Transverse colon (tissue), 4 donors: Measurements from ENCODE around the gene NPAS3. TPM values are rescaled to one million over a fixed set of nuclear protein-coding genes. Genes with fewer than 3 reads are reported as not detected.

Experiments used
- DNase-seq: peaks from one replicate; pipeline ENCODE4 v3.0.0-alpha.2; 2019
- H3K27ac ChIP-seq, 4 donors: fragments of 200-600 bp; sonication (generic); 2 replicates each; pipeline ENCODE4 v1.5.1; 2016 to 2018; ENCODE audit warnings: inconsistent platforms in 4 of 4
- H3K27me3 ChIP-seq: fragments of 200-600 bp; sonication (generic); 2 replicates; pipeline ENCODE4 v1.5.1; 2017; ENCODE audit warnings: inconsistent platforms
- H3K36me3 ChIP-seq, 4 donors: fragments of 200-600 bp; sonication (generic); 2 replicates each; pipeline ENCODE4 v1.5.1; 2017 to 2019; ENCODE audit warnings: inconsistent platforms in 4 of 4
- H3K4me1 ChIP-seq, 4 donors: fragments of 200-600 bp; sonication (generic); 2 replicates each; pipeline ENCODE4 v1.5.1; 2017 to 2020; ENCODE audit warnings: inconsistent platforms in 4 of 4
- H3K4me3 ChIP-seq, 4 donors: fragments of 200-600 bp; sonication (generic); 1 replicate in 1 of 4; 2 replicates in 3 of 4; pipeline versions ENCODE4 v1.5.1 to v1.6.1; 2017 to 2019; ENCODE audit warnings: inconsistent platforms in 4 of 4
- H3K9me3 ChIP-seq, 2 donors: fragments of 200-600 bp; sonication (generic); 2 replicates each; pipeline ENCODE4 v1.5.1; 2017 to 2019; ENCODE audit warnings: inconsistent platforms in 2 of 2
- EP300 ChIP-seq: sonication (generic); formaldehyde crosslinking; IDR thresholded peaks from one replicate; pipeline ENCODE4 v1.6.1; 2017; ENCODE audit warnings: antibody characterized with exemption, low read depth
- POLR2A ChIP-seq: fragments of 450-650 bp; IDR thresholded peaks from one replicate; pipeline ENCODE4 v1.6.1; 2016; ENCODE audit warnings: antibody characterized with exemption, mild to moderate bottlenecking, moderate library complexity
- POLR2AphosphoS5 ChIP-seq, 3 donors: sonication (generic); formaldehyde crosslinking; IDR thresholded peaks; one replicate each; pipeline ENCODE4 v1.6.1; 2016; ENCODE audit warnings: antibody characterized with exemption in 3 of 3
- WGBS, 2 donors: methylation state at CpG; one replicate each; pipeline ENCODE4 v1.1.5; 2018; ENCODE audit warnings: low coverage in 1 of 2; 5-methylcytosine and 5-hydroxymethylcytosine counted together
- in situ Hi-C, 4 donors: fragments of 200-750 bp; cut with MboI; loops; one replicate each; pipeline versions ENCODE4 v1.15.0 to v1.15.1; 2017; ENCODE audit warnings: low sequenced_read_pairs in 3 of 4, low pct_ligation_motif_present in 1 of 4, low pct_unique_long_range_greater_than_20kb in 1 of 4
- intact Hi-C: fragments of 100-400 bp; cut with DNase I; formaldehyde crosslinking; loops from one replicate; pipeline ENCODE4 v1.15.1; 2023; ENCODE audit warnings: low total_unique reads
- total RNA-seq, 4 donors: library from RNA; depleted of rRNA; stranded (reverse); fragments of >200 nt; gene quantifications; one replicate each; pipeline ENCODE4 v1.1.0, GENCODE V29; 2016
- TF ChIP-seq, protein P1 (sequence below), 5 experiments: fragments of 200-600 bp in 3 of 5; fragments of 450-650 bp in 2 of 5; sonication (generic) in 3 of 5; IDR thresholded peaks; 1 replicate in 2 of 5; 2 replicates in 3 of 5; pipeline ENCODE4 v1.5.1; 2016 to 2017; ENCODE audit warnings: antibody characterized with exemption in 5 of 5, inconsistent platforms in 3 of 5, mild to moderate bottlenecking in 2 of 5, moderate library complexity in 1 of 5

Gene NPAS3
- total RNA-seq, 4 donors from 2014 or later, result 0.96 to 6.4 (median 1.8) TPM

DNA sequence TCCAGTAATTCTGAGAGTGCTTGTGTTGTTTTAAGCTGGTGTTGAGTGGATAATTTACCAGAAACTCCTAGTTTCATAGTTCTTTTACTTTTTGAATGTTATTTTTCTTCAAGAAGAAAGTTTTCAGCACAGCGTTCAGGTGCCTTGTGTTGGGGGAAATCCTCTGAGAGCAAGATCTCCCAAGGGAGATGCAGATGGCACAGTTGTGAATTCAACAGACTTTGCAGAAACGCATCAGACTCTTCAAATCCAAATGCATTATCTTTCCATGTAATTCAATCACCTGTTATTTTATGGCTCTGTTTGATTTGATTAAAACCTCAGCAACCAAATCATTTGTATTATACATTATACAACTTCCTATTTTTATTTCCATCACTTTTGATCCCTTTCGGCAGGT lies 572.3 kb downstream of the NPAS3 start:
- no peaks in the 10 kb centered on the region for H3K9me3 ChIP-seq
- TF ChIP-seq EP300 (no peak), POLR2A (no peak), POLR2AphosphoS5 (IDR thresholded peaks at IDR 0.05) (no peak)
- TF ChIP-seq, protein P1, sequence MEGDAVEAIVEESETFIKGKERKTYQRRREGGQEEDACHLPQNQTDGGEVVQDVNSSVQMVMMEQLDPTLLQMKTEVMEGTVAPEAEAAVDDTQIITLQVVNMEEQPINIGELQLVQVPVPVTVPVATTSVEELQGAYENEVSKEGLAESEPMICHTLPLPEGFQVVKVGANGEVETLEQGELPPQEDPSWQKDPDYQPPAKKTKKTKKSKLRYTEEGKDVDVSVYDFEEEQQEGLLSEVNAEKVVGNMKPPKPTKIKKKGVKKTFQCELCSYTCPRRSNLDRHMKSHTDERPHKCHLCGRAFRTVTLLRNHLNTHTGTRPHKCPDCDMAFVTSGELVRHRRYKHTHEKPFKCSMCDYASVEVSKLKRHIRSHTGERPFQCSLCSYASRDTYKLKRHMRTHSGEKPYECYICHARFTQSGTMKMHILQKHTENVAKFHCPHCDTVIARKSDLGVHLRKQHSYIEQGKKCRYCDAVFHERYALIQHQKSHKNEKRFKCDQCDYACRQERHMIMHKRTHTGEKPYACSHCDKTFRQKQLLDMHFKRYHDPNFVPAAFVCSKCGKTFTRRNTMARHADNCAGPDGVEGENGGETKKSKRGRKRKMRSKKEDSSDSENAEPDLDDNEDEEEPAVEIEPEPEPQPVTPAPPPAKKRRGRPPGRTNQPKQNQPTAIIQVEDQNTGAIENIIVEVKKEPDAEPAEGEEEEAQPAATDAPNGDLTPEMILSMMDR (IDR thresholded peaks at IDR 0.05), result no peak
- H3K27me3 ChIP-seq, result no peaks in the 10 kb centered on the region
- WGBS, 2 donors, result 86 to 100% methylated on average over 2 to 3 of the region's 3 CpGs
- intact Hi-C loops, result no loop called here
- no peak overlapping the region for H3K4me3 ChIP-seq
- no peak for DNase-seq
- in situ Hi-C loops, result no loop called here
- peaks cover 0 to 5% (median 2%) of the 10 kb centered on the region in 4 donors for H3K4me1 ChIP-seq
- no peaks in the 10 kb centered on the region for H3K36me3 ChIP-seq
- no peak overlapping the region for H3K27ac ChIP-seq

DNA sequence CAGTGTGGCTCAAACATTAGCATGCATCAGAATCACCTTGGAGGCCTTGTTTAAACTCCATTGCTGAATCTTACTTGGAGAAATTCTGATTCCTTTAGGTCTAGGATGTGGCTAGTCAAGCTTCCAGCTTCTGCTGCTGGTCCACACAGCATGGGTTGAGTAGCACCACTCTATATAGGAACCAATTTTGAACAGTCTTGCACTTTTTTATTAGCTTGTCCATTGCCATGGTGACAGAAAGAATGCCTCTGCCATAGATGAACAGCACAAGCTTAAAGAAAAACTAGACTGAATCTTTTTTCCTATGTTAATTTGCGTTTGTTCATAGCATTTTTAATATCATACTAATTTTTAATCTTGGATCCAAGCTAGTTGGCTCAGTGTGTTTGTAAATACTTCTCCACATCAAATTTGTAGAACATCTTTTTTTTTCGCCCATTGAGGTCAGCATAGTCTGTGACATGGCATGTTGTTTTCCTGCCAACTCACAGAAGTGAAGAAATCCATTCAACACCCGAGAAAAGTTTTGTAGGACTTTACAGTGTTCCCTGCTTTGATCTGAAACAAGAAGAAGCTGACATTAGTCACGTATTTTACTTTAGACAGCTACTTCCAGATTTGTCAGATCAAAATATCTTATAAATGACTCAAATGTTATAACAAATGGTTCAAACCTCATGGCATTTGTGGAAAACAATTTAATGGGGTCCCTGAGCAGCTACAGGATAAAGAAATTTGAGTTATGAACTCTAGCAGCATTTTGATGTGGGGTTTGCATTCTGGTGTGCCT lies 573.4 kb downstream of the NPAS3 start:
- Histone ChIP-seq H3K9me3 (no peaks in the 10 kb centered on the region), H3K36me3 (no peaks in the 10 kb centered on the region), H3K27ac (no peak overlapping the region), H3K4me1 (peaks cover 0 to 5% (median 2%) of the 10 kb centered on the region in 4 donors), H3K4me3 (no peak overlapping the region), H3K27me3 (no peaks in the 10 kb centered on the region)
- WGBS, 2 donors, result 58 to 63% methylated on average over 4 of the region's 4 CpGs
- TF ChIP-seq, protein P1 (IDR thresholded peaks at IDR 0.05), result no peak
- TF ChIP-seq POLR2A (no peak), EP300 (no peak), POLR2AphosphoS5 (IDR thresholded peaks at IDR 0.05) (no peak)
- intact Hi-C loops (no loop called here), in situ Hi-C loops (no loop called here)
- no peak for DNase-seq

DNA sequence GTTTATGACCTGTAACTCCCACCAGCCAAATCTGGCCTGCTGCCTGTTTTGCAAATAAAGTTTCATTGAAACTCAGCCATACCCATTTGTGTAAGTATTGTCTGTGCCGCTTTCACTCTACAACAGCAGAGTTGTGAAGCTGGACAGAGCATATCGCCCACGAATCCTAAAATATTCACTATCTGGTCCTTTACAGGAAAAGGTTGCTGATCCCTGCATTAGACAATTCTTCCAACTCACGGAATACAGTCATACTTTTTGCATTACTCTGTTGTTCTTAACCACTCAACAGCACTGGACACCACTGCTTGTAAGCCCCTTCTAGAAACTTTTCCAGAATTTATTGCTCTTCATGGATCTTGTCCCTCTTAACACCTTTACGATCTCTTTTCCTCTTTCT lies 576.8 kb downstream of the NPAS3 start:
- Histone ChIP-seq H3K9me3 (no peaks in the 10 kb centered on the region), H3K36me3 (no peaks in the 10 kb centered on the region), H3K27ac (no peak overlapping the region), H3K27me3 (no peaks in the 10 kb centered on the region), H3K4me1 (no peaks in the 10 kb centered on the region), H3K4me3 (no peak overlapping the region)
- in situ Hi-C loops, result no loop called here
- intact Hi-C loops, result no loop called here
- TF ChIP-seq POLR2AphosphoS5 (IDR thresholded peaks at IDR 0.05) (no peak), EP300 (no peak), POLR2A (no peak)
- TF ChIP-seq, protein P1 (IDR thresholded peaks at IDR 0.05), result no peak
- DNase-seq, result no peak
- 86 to 89% methylated on average over 3 to 5 of the region's 5 CpGs for WGBS, 2 donors

DNA sequence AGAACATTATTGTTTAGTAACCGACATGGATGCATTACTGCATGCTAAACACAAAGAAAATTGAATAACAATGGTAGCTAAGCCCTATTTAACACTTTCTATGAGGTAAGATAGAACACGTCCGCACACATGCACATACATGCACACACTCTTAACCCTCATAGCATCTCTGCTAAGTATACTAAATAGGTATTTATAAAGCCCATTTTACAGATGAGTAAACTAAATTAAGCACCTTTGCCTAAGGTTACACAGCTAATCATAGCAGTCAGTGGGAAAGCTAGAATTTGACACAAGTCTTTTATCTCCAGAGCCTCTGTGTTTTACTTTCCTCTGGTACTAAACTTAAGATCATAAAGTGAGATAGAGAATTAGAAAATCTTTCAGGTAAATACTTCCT lies 577.2 kb downstream of the NPAS3 start:
- intact Hi-C loops, result no loop called here
- DNase-seq, result no peak
- H3K36me3 ChIP-seq, result no peaks in the 10 kb centered on the region
- WGBS, 2 donors, result 87 to 89% methylated on average over 3 of the region's 3 CpGs
- no peaks in the 10 kb centered on the region for H3K27me3 ChIP-seq
- no peak overlapping the region for H3K27ac ChIP-seq
- in situ Hi-C loops, result no loop called here
- TF ChIP-seq EP300, result no peak
- TF ChIP-seq, protein P1 (IDR thresholded peaks at IDR 0.05), result no peak
- TF ChIP-seq POLR2AphosphoS5 (IDR thresholded peaks at IDR 0.05), result no peak
- TF ChIP-seq POLR2A, result no peak
- no peaks in the 10 kb centered on the region for H3K4me1 ChIP-seq
- H3K4me3 ChIP-seq, result no peak overlapping the region
- H3K9me3 ChIP-seq, result no peaks in the 10 kb centered on the region
